Measurements from ENCODE around the gene CD2AP. TPM values are rescaled to one million over a fixed set of nuclear protein-coding genes. Genes with fewer than 3 reads are reported as not detected.

The CD2AP gene
- total RNA-seq, 1 experiment from 2014 or later: 20.6 TPM

DNA sequence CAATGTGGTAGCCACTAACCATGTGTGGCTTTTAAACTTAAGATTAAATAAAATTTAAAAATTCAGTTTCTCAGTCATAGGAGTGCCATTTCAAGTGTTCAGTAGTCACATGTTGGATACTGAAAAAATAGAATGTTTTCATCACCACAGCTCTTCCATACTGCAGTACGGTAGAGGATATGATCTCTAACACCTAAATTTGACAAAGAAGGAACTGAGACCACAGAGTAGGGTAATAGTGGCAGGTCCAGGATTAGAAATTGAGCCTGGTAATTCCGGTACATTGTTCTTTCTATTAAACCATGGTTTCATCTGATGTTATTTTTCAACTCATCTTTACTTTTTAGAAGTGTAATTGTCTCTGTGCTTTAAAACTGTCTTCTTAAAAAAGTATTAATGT, 104.0 kb downstream of the CD2AP start:
- no peak for DNase-seq (ENCODE audit: low spot score)
- no peaks in the 10 kb centered on the region for H3K9me3 ChIP-seq (ENCODE audit: low read depth, low read length, poor library complexity, severe bottlenecking)
- H3K27me3 ChIP-seq (replicated peaks; ENCODE audit: insufficient read depth, low read depth, low read length, poor library complexity): no peaks in the 10 kb centered on the region
- BruUV-seq (replicated peaks): no TSS peak
- CTCF ChIA-PET: no interaction called here
- H3K4me1 ChIP-seq (ENCODE audit: insufficient read depth, low read length, poor library complexity, severe bottlenecking): no peaks in the 10 kb centered on the region
- TF ChIP-seq, protein P1, sequence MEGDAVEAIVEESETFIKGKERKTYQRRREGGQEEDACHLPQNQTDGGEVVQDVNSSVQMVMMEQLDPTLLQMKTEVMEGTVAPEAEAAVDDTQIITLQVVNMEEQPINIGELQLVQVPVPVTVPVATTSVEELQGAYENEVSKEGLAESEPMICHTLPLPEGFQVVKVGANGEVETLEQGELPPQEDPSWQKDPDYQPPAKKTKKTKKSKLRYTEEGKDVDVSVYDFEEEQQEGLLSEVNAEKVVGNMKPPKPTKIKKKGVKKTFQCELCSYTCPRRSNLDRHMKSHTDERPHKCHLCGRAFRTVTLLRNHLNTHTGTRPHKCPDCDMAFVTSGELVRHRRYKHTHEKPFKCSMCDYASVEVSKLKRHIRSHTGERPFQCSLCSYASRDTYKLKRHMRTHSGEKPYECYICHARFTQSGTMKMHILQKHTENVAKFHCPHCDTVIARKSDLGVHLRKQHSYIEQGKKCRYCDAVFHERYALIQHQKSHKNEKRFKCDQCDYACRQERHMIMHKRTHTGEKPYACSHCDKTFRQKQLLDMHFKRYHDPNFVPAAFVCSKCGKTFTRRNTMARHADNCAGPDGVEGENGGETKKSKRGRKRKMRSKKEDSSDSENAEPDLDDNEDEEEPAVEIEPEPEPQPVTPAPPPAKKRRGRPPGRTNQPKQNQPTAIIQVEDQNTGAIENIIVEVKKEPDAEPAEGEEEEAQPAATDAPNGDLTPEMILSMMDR (conservative IDR thresholded peaks at IDR 0.05; ENCODE audit: low read depth, low read length): no peak
- TF ChIP-seq EZH2 (IDR thresholded peaks at IDR 0.05; ENCODE audit: borderline replicate concordance, low read depth, low read length, poor library complexity, severe bottlenecking): no peak
- no peak overlapping the region for H3K27ac ChIP-seq (ENCODE audit: low read depth, low read length, poor library complexity, severe bottlenecking)
- intact Hi-C loops (cut with micrococcal nuclease; ENCODE audit: unreplicated experiment): no loop called here
- H3K4me3 ChIP-seq (ENCODE audit: low read depth, low read length, poor library complexity, severe bottlenecking): no peak overlapping the region
- no peaks in the 10 kb centered on the region for H3K36me3 ChIP-seq (ENCODE audit: insufficient read depth, low read length, poor library complexity, severe bottlenecking)
- POLR2A ChIA-PET (ENCODE audit: low non-redundant PET): no interaction called here

- POLR2A ChIA-PET (ENCODE audit: low non-redundant PET): no interaction called here
Observed at GRCh38 chr6:47587493-47587892, 109.9 kb downstream of the CD2AP start.

GRCh38 chr6:47592131-47592840, 114.7 kb downstream of the CD2AP start:
- ChIA-PET POLR2A (ENCODE audit: low non-redundant PET) (no interaction called here), CTCF (no interaction called here)
- no peak for DNase-seq (ENCODE audit: low spot score)
- Histone ChIP-seq H3K9me3 (ENCODE audit: low read depth, low read length, poor library complexity, severe bottlenecking) (no peaks in the 10 kb centered on the region), H3K36me3 (ENCODE audit: insufficient read depth, low read length, poor library complexity, severe bottlenecking) (no peaks in the 10 kb centered on the region), H3K27me3 (replicated peaks; ENCODE audit: insufficient read depth, low read depth, low read length, poor library complexity) (no peaks in the 10 kb centered on the region), H3K4me3 (ENCODE audit: low read depth, low read length, poor library complexity, severe bottlenecking) (no peak overlapping the region), H3K4me1 (ENCODE audit: insufficient read depth, low read length, poor library complexity, severe bottlenecking) (no peaks in the 10 kb centered on the region), H3K27ac (ENCODE audit: low read depth, low read length, poor library complexity, severe bottlenecking) (no peak overlapping the region)
- intact Hi-C loops (cut with micrococcal nuclease; ENCODE audit: unreplicated experiment): no loop called here
- no TSS peak for BruUV-seq (replicated peaks)
- TF ChIP-seq, protein P1 (conservative IDR thresholded peaks at IDR 0.05; ENCODE audit: low read depth, low read length): no peak
- no peak for TF ChIP-seq EZH2 (IDR thresholded peaks at IDR 0.05; ENCODE audit: borderline replicate concordance, low read depth, low read length, poor library complexity, severe bottlenecking)

More at GRCh38 chr6:47587493-47587892, 109.9 kb downstream of the CD2AP start:
- no peaks in the 10 kb centered on the region for H3K27me3 ChIP-seq (replicated peaks; ENCODE audit: insufficient read depth, low read depth, low read length, poor library complexity)
- no peak overlapping the region for H3K4me3 ChIP-seq (ENCODE audit: low read depth, low read length, poor library complexity, severe bottlenecking)
- no peak overlapping the region for H3K27ac ChIP-seq (ENCODE audit: low read depth, low read length, poor library complexity, severe bottlenecking)
- no peaks in the 10 kb centered on the region for H3K9me3 ChIP-seq (ENCODE audit: low read depth, low read length, poor library complexity, severe bottlenecking)
- no peaks in the 10 kb centered on the region for H3K4me1 ChIP-seq (ENCODE audit: insufficient read depth, low read length, poor library complexity, severe bottlenecking)
- BruUV-seq (replicated peaks): no TSS peak
- DNase-seq (ENCODE audit: low spot score): no peak
- intact Hi-C loops (cut with micrococcal nuclease; ENCODE audit: unreplicated experiment): no loop called here
- no peak for TF ChIP-seq EZH2 (IDR thresholded peaks at IDR 0.05; ENCODE audit: borderline replicate concordance, low read depth, low read length, poor library complexity, severe bottlenecking)
- TF ChIP-seq, protein P1 (conservative IDR thresholded peaks at IDR 0.05; ENCODE audit: low read depth, low read length): no peak
- H3K36me3 ChIP-seq (ENCODE audit: insufficient read depth, low read length, poor library complexity, severe bottlenecking): no peaks in the 10 kb centered on the region
- CTCF ChIA-PET: no interaction called here

All from A673 (cell line).